GM21360 (cell line): ENCODE data around the gene CYP19A1.

Experiments
- ATAC-seq: cut with Tn5 transposase; IDR thresholded peaks from one replicate; pipeline ENCODE4 v1.9.1; 2021; ENCODE audit warnings: mild to moderate bottlenecking, moderate library complexity; ENCODE audit not compliant: unreplicated experiment

Gene CYP19A1

GRCh38 chr15:51328926-51329325, 9.5 kb downstream of the CYP19A1 start:
- ATAC-seq: no peak

GRCh38 chr15:51327081-51327480, 11.3 kb downstream of the CYP19A1 start:
- ATAC-seq: no peak

GRCh38 chr15:51325167-51325566, 13.2 kb downstream of the CYP19A1 start:
- ATAC-seq: no peak

GRCh38 chr15:51323749-51324148, 14.6 kb downstream of the CYP19A1 start:
- no peak for ATAC-seq

- no peak for ATAC-seq
Measured at GRCh38 chr15:51322621-51323296, 15.6 kb downstream of the CYP19A1 start.

- no peak for ATAC-seq
Measured at GRCh38 chr15:51321316-51321715, 17.1 kb downstream of the CYP19A1 start.

- ATAC-seq: no peak
Measured at GRCh38 chr15:51320843-51321242, 17.6 kb downstream of the CYP19A1 start.

GRCh38 chr15:51319539-51319938, 18.9 kb downstream of the CYP19A1 start:
- ATAC-seq: no peak

- no peak for ATAC-seq
Measured at GRCh38 chr15:51318382-51319150, 19.8 kb downstream of the CYP19A1 start.

- ATAC-seq: no peak
Measured at GRCh38 chr15:51316636-51317035, 21.8 kb downstream of the CYP19A1 start.

- ATAC-seq: no peak
Measured at GRCh38 chr15:51315726-51316125, 22.7 kb downstream of the CYP19A1 start.

GRCh38 chr15:51314391-51315337, 23.7 kb downstream of the CYP19A1 start:
- no peak for ATAC-seq

GRCh38 chr15:51313644-51314280, 24.6 kb downstream of the CYP19A1 start:
- ATAC-seq: no peak

- no peak for ATAC-seq
Measured at GRCh38 chr15:51313074-51313393, 25.4 kb downstream of the CYP19A1 start.

GRCh38 chr15:51312166-51313073, 26.0 kb downstream of the CYP19A1 start:
- no peak for ATAC-seq

- ATAC-seq: no peak
Measured at GRCh38 chr15:51311510-51311909, 26.9 kb downstream of the CYP19A1 start.

GRCh38 chr15:51310064-51310463, 28.3 kb downstream of the CYP19A1 start:
- no peak for ATAC-seq

GRCh38 chr15:51307811-51308210, 30.6 kb downstream of the CYP19A1 start:
- ATAC-seq: no peak

GRCh38 chr15:51307325-51307724, 31.1 kb downstream of the CYP19A1 start:
- no peak for ATAC-seq

GRCh38 chr15:51303462-51303980, 34.9 kb downstream of the CYP19A1 start:
- no peak for ATAC-seq
